Fibroblast of the aortic adventitia (primary cell): ENCODE measurements around the gene S100A5. TPM values are rescaled to one million over a fixed set of nuclear protein-coding genes. Genes with fewer than 3 reads are reported as not detected.
A peak's percentile ranks its signal among the peaks of the same experiment; 100 is the strongest.

ENCODE experiments used
- DNase-seq: peaks from one replicate; pipeline ENCODE4 v3.0.0-alpha.2; 2010; ENCODE audit warnings: low read depth
- H3K4me3 ChIP-seq: 2 replicates; pipeline ENCODE4 v1.5.1; 2011; ENCODE audit warnings: low read depth, mild to moderate bottlenecking, control low read depth, low read length, moderate library complexity
- CTCF ChIP-seq: IDR thresholded peaks from 2 replicates; pipeline ENCODE4 v1.5.1; 2011; ENCODE audit warnings: mild to moderate bottlenecking, low read length, control low read depth, inconsistent platforms; ENCODE audit not compliant: insufficient read depth
- total RNA-seq: library from RNA; depleted of rRNA; stranded (reverse); fragments of >200 nt; gene quantifications from 2 replicates; pipeline ENCODE4 v1.2.3, GENCODE V29; 2012; ENCODE audit warnings: low replicate concordance

S100A5 gene
- total RNA-seq, 1 donor: 0.99 TPM

GRCh38 chr1:153536671-153537375 lies 3.9 kb downstream of the S100A5 start:
- TF ChIP-seq CTCF: no peak
- DNase-seq: no peak
- H3K4me3 ChIP-seq: peak overlapping the region; percentile 100

- TF ChIP-seq CTCF: no peak
- DNase-seq: peak; percentile 90
These were observed 4.6 kb downstream of the S100A5 start for GRCh38 chr1:153536012-153536670.

DNA sequence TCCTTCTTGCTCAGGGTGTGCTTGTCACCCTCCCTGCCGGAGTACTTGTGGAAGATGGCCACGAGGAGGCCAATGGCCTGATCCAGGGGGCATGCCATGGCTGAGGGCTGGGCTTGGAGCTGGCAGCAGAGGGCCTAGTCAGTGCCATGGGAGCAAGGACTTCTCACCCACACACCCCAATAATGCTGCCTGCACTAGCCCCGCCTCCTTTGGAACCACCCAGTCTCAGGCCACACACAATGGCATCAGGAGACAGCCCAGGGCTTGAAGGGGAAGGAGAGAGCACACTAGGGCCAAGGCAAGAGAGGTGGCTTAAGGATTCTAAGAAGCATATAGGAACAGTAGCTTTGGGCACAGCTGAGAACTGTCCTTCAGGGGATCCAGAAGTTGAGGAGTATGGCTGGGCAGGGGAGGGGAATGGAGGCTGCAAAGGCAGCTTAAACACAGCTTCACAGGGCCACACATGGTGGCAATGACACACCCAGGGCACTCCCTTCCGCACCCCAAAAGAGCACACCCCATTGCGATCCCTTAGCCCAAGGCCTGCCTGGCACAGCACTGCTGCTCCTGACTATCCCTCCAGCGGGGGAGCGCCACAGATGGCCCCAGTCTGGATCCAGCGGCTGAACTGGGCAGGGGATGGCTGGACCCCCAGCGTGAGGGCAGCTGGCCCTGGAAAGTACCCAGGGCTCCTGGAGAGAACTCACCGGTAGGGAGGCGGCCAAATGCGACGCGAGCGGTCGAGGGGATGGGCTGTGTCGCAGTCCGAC lies 5.3 kb downstream of the S100A5 start, which contains the start of gene S100A6:
TSS of gene S100A6 (minus strand) at position 750 of the 770 bp plus-strand sequence. CDS start at position 98, 652 bp downstream.
- peak; percentile 26 for TF ChIP-seq CTCF
- peak; percentile 61 for DNase-seq
- peak within 1 kb of the TSS; percentile 100 for H3K4me3 ChIP-seq

More at GRCh38 chr1:153536012-153536670, 4.6 kb downstream of the S100A5 start:
- peak overlapping the region; percentile 100 for H3K4me3 ChIP-seq

DNA sequence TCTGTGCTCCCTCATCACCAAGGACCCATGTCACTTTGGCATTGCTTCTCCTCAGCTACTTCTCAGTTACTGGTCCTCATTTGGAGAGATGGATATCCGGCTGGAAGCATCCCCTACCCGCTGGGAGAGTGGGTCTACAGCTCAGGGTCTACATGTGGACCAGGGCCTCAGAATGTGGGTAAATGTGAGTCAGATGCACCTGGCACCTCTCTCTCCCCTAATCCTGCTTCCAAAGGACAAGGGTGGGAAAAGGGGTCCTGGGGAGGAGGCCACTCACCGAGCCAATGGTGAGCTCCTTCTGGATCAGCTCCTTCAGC lies 5.9 kb downstream of the S100A5 start:
- peak overlapping the region; percentile 100 for H3K4me3 ChIP-seq
- TF ChIP-seq CTCF: no peak
- DNase-seq: no peak

DNA sequence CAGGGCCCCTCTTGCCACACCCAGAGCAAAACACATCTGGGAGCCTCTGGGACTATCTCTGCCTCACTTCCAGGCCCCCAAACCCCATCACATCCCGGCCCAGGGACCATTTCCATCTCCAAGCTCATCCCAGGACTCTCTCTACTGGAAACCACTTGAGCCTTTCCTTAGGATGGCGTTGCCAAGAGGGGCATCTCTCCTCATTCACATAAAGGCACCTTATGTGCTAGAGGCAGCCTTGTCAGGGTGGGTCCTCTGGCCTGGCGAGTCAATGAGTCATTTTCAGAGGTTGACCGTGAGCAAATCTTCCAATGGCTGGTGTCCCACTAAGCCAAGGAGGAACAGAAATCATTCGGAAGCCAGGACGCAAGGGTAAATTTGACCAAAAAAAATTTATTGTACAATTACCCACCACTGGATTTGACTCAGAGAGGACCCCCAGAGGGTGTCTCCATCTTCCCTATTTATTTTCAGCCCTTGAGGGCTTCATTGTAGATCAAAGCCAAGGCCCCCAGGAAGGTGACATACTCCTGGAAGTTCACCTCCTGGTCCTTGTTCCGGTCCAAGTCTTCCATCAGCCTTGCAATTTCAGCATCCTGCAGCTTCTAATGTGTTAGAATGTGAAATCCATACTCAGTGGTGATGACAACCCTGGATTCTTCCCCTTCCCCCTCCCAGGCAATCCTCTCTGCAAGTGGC lies 6.4 kb downstream of the S100A5 start:
- no peak for TF ChIP-seq CTCF
- DNase-seq: peak; percentile 58
- H3K4me3 ChIP-seq: peak overlapping the region; percentile 100

DNA sequence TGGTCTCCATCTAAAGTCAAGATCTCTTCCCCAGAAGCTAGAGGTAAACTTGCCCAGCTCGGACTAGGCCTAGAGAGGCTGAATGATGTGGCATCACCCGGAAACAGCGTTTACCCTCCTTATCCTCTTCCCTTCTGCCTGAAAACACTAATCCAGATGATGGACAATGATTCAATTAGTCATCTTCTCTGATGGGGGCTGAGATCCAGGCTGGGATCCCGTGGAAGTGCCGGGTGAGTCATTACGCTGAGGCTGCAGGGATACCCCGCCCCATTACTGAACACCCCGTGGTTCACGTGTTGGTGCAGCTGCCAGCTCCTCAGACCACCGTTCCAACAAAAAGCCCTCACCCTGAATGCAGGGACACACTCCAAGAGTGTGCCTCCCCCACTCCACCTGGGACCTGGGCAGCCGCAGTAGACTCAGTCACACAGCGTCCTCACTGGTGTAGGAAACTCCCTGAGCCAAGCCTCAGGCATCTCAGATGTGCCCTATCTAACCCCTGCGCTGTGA lies 7.0 kb downstream of the S100A5 start:
- no peak for TF ChIP-seq CTCF
- DNase-seq: peak; percentile 87

More for the DNA sequence above, 7.0 kb downstream of the S100A5 start:
- peak overlapping the region; percentile 100 for H3K4me3 ChIP-seq
